ENCODE results near the gene CCDC137.

- TF ChIP-seq CTCF (IDR thresholded peaks at IDR 0.05) (no peak), EP300 (IDR thresholded peaks at IDR 0.05) (no peak), POLR2A (IDR thresholded peaks at IDR 0.05) (no peak), POLR2AphosphoS5 (IDR thresholded peaks at IDR 0.05) (no peak)
Observed at GRCh38 chr17:81635973-81636504, 30.5 kb upstream of the CCDC137 start.
